Vagina (tissue), 2 donors: Measurements from ENCODE around the gene ARMH3. TPM values are rescaled to one million over a fixed set of nuclear protein-coding genes. Genes with fewer than 3 reads are reported as not detected.
A peak's percentile ranks its signal among the peaks of the same experiment; 100 is the strongest.
"Not testable (repeated sequence)": the region's sequence is repeated elsewhere in the genome, so short reads cannot be mapped to it uniquely, and the experiment has no call there.

ENCODE experiments used
- DNase-seq, 2 donors: peaks; one replicate each; pipeline ENCODE4 v3.0.0-alpha.2; 2017; ENCODE audit errors: extremely low spot score in 2 of 2
- H3K27ac ChIP-seq: fragments of 200-600 bp; sonication (generic); one replicate; pipeline ENCODE4 v1.5.1; 2019
- H3K27me3 ChIP-seq: fragments of 200-600 bp; sonication (generic); one replicate; pipeline ENCODE4 v1.5.1; 2019
- H3K36me3 ChIP-seq, 2 donors: fragments of 200-600 bp; sonication (generic); one replicate each; pipeline ENCODE4 v1.5.1; 2017 to 2019
- H3K4me1 ChIP-seq: fragments of 200-600 bp; sonication (generic); one replicate; pipeline ENCODE4 v1.5.1; 2019
- H3K4me3 ChIP-seq, 2 donors: fragments of 200-600 bp; sonication (generic); 1 replicate in 1 of 2; 2 replicates in 1 of 2; pipeline ENCODE4 v1.5.1; 2016 to 2019
- H3K9me3 ChIP-seq: fragments of 200-600 bp; sonication (generic); one replicate; pipeline ENCODE4 v1.5.1; 2019
- CTCF ChIP-seq, 3 experiments: fragments of 450-650 bp in 2 of 3; fragments of 200-600 bp in 1 of 3; sonication (generic) in 1 of 3; IDR thresholded peaks; one replicate each; pipeline ENCODE4 v1.5.1; 2017 to 2019; ENCODE audit warnings: antibody characterized with exemption in 3 of 3, mild to moderate bottlenecking in 2 of 3, moderate library complexity in 2 of 3
- POLR2A ChIP-seq, 2 donors: fragments of 450-650 bp; IDR thresholded peaks; one replicate each; pipeline ENCODE4 v1.6.1; 2017; ENCODE audit warnings: antibody characterized with exemption in 2 of 2, mild to moderate bottlenecking in 2 of 2, moderate library complexity in 2 of 2
- POLR2AphosphoS5 ChIP-seq, 2 donors: sonication (generic); formaldehyde crosslinking; IDR thresholded peaks; one replicate each; pipeline ENCODE4 v1.9.0; 2017; ENCODE audit warnings: antibody characterized with exemption in 2 of 2, mild to moderate bottlenecking in 2 of 2, low read depth in 1 of 2; ENCODE audit not compliant: insufficient read depth in 1 of 2
- intact Hi-C: fragments of 100-400 bp; cut with DNase I; formaldehyde crosslinking; loops from one replicate; pipeline ENCODE4 v1.15.1; 2023
- total RNA-seq: library from RNA; depleted of rRNA; stranded (reverse); fragments of >200 nt; gene quantifications from one replicate; pipeline ENCODE4 v1.2.3, GENCODE V29; 2016

ARMH3 gene
- total RNA-seq, 1 donor from 2014 or later: 26.5 TPM

- no peak for TF ChIP-seq POLR2AphosphoS5 (IDR thresholded peaks at IDR 0.05; ENCODE audit: insufficient read depth in 1 of 2, low read depth in 1 of 2)
- Histone ChIP-seq H3K9me3 (no peaks in the 10 kb centered on the region), H3K36me3 (peaks cover 0 to 35% of the 10 kb centered on the region in 2 donors), H3K4me3 (no peak overlapping the region), H3K27me3 (no peaks in the 10 kb centered on the region), H3K4me1 (no peaks in the 10 kb centered on the region), H3K27ac (no peak overlapping the region)
- no peak for DNase-seq
- intact Hi-C loops: no loop called here
Observed at GRCh38 chr10:102016416-102016815, 39.6 kb downstream of the ARMH3 start.

GRCh38 chr10:102010961-102011360, 45.0 kb downstream of the ARMH3 start:
- H3K27ac ChIP-seq: no peak overlapping the region
- H3K9me3 ChIP-seq: no peaks in the 10 kb centered on the region
- no peaks in the 10 kb centered on the region for H3K4me1 ChIP-seq
- no peak for TF ChIP-seq POLR2A (IDR thresholded peaks at IDR 0.05)
- TF ChIP-seq CTCF (IDR thresholded peaks at IDR 0.05): no peak
- no peak overlapping the region for H3K4me3 ChIP-seq
- no peak for DNase-seq
- intact Hi-C loops: no loop called here
- no peaks in the 10 kb centered on the region for H3K27me3 ChIP-seq
- H3K36me3 ChIP-seq: peaks cover 0 to 31% of the 10 kb centered on the region in 2 donors

GRCh38 chr10:102009801-102010425, 46.1 kb downstream of the ARMH3 start:
- no peak overlapping the region for H3K27ac ChIP-seq
- no peak for TF ChIP-seq POLR2A (IDR thresholded peaks at IDR 0.05)
- TF ChIP-seq CTCF (IDR thresholded peaks at IDR 0.05): peak; percentile 58 to 78 (median 69)
- peak in 1 of 2 donors; percentile 72 for TF ChIP-seq POLR2AphosphoS5 (IDR thresholded peaks at IDR 0.05; ENCODE audit: insufficient read depth in 1 of 2, low read depth in 1 of 2)
- no peaks in the 10 kb centered on the region for H3K4me1 ChIP-seq
- H3K4me3 ChIP-seq: no peak overlapping the region
- peaks cover 0 to 34% of the 10 kb centered on the region in 2 donors for H3K36me3 ChIP-seq
- H3K9me3 ChIP-seq: no peaks in the 10 kb centered on the region
- intact Hi-C loops: loop anchor here (10.0 kb wide), 1 partner anchor 165 kb away; the partner anchor contains the start of gene KCNIP2
- peak in 1 of 2 donors; percentile 84 for DNase-seq
- H3K27me3 ChIP-seq: no peaks in the 10 kb centered on the region

- no peak for TF ChIP-seq POLR2AphosphoS5 (IDR thresholded peaks at IDR 0.05; ENCODE audit: insufficient read depth in 1 of 2, low read depth in 1 of 2)
- no peak for TF ChIP-seq POLR2A (IDR thresholded peaks at IDR 0.05)
- TF ChIP-seq CTCF (IDR thresholded peaks at IDR 0.05): no peak
- intact Hi-C loops: loop anchor here (10.0 kb wide), 1 partner anchor 163 kb away; the partner anchor contains the start of gene KCNIP2
- Histone ChIP-seq H3K4me1 (no peaks in the 10 kb centered on the region), H3K4me3 (no peak overlapping the region), H3K9me3 (no peaks in the 10 kb centered on the region), H3K27me3 (no peaks in the 10 kb centered on the region), H3K36me3 (peaks cover 0 to 33% of the 10 kb centered on the region in 2 donors), H3K27ac (no peak overlapping the region)
- DNase-seq: no peak
Observed at GRCh38 chr10:102007796-102008195, 48.2 kb downstream of the ARMH3 start.

GRCh38 chr10:102007031-102007430, 48.9 kb downstream of the ARMH3 start:
- not testable (repeated sequence) for H3K27ac ChIP-seq, H3K27me3 ChIP-seq, DNase-seq, H3K4me1 ChIP-seq, H3K9me3 ChIP-seq, H3K4me3 ChIP-seq
- intact Hi-C loops: loop anchor here (10.0 kb wide), 1 partner anchor 162 kb away; the partner anchor contains the start of gene KCNIP2
- H3K36me3 ChIP-seq: peaks cover 0 to 26% of the 10 kb centered on the region in 2 donors

- intact Hi-C loops: loop anchor here (10.0 kb wide), 1 partner anchor 160 kb away; the partner anchor contains the start of gene KCNIP2
- H3K36me3 ChIP-seq: peaks cover 0 to 24% of the 10 kb centered on the region in 2 donors
- no peaks in the 10 kb centered on the region for H3K9me3 ChIP-seq
- no peak overlapping the region for H3K4me3 ChIP-seq
- no peaks in the 10 kb centered on the region for H3K4me1 ChIP-seq
- TF ChIP-seq CTCF (IDR thresholded peaks at IDR 0.05) (no peak), POLR2A (IDR thresholded peaks at IDR 0.05) (no peak), POLR2AphosphoS5 (IDR thresholded peaks at IDR 0.05; ENCODE audit: insufficient read depth in 1 of 2, low read depth in 1 of 2) (no peak)
- H3K27ac ChIP-seq: no peak overlapping the region
- no peak for DNase-seq
- no peaks in the 10 kb centered on the region for H3K27me3 ChIP-seq
Observed at GRCh38 chr10:102004376-102004775, 51.6 kb downstream of the ARMH3 start.
